Cardiac muscle cell (in vitro differentiated cells and primary cell): ENCODE measurements around the gene FNIP1. TPM values are rescaled to one million over a fixed set of nuclear protein-coding genes. Genes with fewer than 3 reads are reported as not detected.

ENCODE experiments used
- DNase-seq, 2 donors: peaks; one replicate each; pipeline versions ENCODE4 v3.0.0 to v3.0.0-alpha.2; 2010 to 2017; ENCODE audit warnings: low read depth in 1 of 2, low spot score in 1 of 2
- H3K27ac ChIP-seq: fragments of 200-600 bp; sonication (generic); 2 replicates; pipeline ENCODE4 v1.5.1; 2016
- H3K27me3 ChIP-seq: fragments of 200-600 bp; sonication (generic); 2 replicates; pipeline ENCODE4 v1.6.0; 2016; ENCODE audit warnings: control low read depth
- H3K36me3 ChIP-seq: fragments of 200-600 bp; sonication (generic); 2 replicates; pipeline ENCODE4 v1.5.1; 2016; ENCODE audit warnings: control low read depth
- H3K4me1 ChIP-seq: fragments of 200-600 bp; sonication (generic); 2 replicates; pipeline ENCODE4 v1.8.1; 2017; ENCODE audit warnings: low read depth, mild to moderate bottlenecking, mixed run types
- H3K4me3 ChIP-seq: fragments of 200-600 bp; sonication (generic); 2 replicates; pipeline ENCODE4 v1.5.1; 2016; ENCODE audit warnings: mild to moderate bottlenecking
- H3K9me3 ChIP-seq: fragments of 200-600 bp; sonication (generic); 2 replicates; pipeline ENCODE4 v1.5.1; 2017; ENCODE audit warnings: low read depth, mild to moderate bottlenecking, control low read depth
- polyA plus RNA-seq: library from polyadenylated mRNA; unstranded; fragments of >200 nt; fragmentation: Nextera tagmentation; extraction: Ambion mirVana; gene quantifications from 2 replicates; pipeline ENCODE4 v1.2.1, GENCODE V29; 2016
- total RNA-seq: library from RNA; depleted of rRNA; stranded (reverse); fragments of >200 nt; gene quantifications from 2 replicates; pipeline ENCODE4 v1.2.3, GENCODE V29; 2016
- TF ChIP-seq, protein P1 (sequence below): IDR thresholded peaks from 2 replicates; pipeline ENCODE4 v1.5.1; 2012; ENCODE audit warnings: low read depth, mild to moderate bottlenecking, low read length

Gene FNIP1
- total and polyA plus RNA-seq, 2 experiments from 2014 or later, result 10.1 to 24.4 TPM

DNA sequence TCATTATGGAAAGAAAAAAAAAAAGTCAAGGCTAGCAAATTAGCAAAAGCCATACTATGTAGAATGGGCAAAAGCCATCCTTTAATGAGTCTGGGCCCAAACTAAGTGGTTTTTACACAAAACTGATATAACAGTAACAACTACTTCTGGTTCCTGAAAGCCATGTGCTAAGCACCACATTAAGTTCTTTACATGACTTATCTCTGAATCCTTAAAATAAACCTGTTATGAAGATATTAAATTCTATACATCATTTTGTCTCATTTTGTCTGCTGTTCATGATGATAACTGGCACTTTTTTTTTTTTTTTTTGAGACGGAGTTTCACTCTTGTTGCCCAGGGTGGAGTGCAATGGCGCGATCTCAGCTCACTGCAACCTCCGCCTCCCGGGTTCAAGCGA is 5.0 kb downstream of the FNIP1 start:
- DNase-seq, result no peak

DNA sequence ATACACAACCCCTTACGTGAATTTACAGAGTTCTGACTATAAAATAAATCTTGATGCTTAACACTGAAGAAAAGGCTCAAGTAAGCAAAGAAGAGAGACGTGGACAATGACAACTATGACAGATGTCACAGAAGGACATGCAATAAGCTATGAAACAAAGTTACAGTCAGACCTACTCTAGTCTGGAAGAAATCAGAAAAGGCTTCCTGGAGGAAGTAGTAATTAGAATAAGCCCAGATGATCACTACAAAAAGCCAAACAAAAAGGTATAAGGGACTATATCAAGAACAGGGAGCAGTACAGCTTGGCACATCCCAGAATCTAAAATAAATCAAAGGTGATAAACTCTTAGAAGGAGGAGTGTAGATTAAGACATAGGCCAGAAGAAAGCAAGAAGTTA is 6.3 kb downstream of the FNIP1 start:
- no peak for DNase-seq
- Histone ChIP-seq H3K4me3 (no peak overlapping the region), H3K27ac (no peak overlapping the region), H3K36me3 (no peaks in the 10 kb centered on the region), H3K4me1 (peaks cover 10% of the 10 kb centered on the region), H3K27me3 (no peaks in the 10 kb centered on the region), H3K9me3 (no peaks in the 10 kb centered on the region)
- TF ChIP-seq, protein P1, sequence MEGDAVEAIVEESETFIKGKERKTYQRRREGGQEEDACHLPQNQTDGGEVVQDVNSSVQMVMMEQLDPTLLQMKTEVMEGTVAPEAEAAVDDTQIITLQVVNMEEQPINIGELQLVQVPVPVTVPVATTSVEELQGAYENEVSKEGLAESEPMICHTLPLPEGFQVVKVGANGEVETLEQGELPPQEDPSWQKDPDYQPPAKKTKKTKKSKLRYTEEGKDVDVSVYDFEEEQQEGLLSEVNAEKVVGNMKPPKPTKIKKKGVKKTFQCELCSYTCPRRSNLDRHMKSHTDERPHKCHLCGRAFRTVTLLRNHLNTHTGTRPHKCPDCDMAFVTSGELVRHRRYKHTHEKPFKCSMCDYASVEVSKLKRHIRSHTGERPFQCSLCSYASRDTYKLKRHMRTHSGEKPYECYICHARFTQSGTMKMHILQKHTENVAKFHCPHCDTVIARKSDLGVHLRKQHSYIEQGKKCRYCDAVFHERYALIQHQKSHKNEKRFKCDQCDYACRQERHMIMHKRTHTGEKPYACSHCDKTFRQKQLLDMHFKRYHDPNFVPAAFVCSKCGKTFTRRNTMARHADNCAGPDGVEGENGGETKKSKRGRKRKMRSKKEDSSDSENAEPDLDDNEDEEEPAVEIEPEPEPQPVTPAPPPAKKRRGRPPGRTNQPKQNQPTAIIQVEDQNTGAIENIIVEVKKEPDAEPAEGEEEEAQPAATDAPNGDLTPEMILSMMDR, result no peak

More for the DNA sequence above, 5.0 kb downstream of the FNIP1 start:
- Histone ChIP-seq H3K4me1 (peaks cover 10% of the 10 kb centered on the region), H3K4me3 (no peak overlapping the region), H3K36me3 (no peaks in the 10 kb centered on the region), H3K9me3 (no peaks in the 10 kb centered on the region), H3K27me3 (no peaks in the 10 kb centered on the region), H3K27ac (no peak overlapping the region)
- TF ChIP-seq, protein P1, result no peak

DNA sequence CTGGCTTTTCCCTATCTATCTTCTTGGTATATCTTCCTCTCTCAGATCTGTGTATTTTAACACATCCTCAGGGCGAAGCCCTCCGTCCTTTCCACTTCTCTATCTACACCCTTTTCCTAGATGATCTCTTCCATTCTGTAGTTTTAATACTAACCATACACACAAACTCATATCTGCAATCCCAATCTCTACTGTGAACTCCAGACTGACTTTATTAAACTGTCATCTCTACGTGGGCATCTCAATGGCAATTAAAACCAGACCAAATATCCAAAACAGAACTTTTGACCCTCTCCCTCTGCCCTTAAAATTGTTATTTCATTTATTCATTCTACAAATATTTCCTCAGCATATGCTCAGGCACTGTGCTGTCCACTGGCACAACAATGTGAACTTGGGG is 7.1 kb downstream of the FNIP1 start:
- no peak overlapping the region for H3K4me3 ChIP-seq
- TF ChIP-seq, protein P1, result no peak
- no peaks in the 10 kb centered on the region for H3K27me3 ChIP-seq
- peaks cover 10% of the 10 kb centered on the region for H3K4me1 ChIP-seq
- no peak overlapping the region for H3K27ac ChIP-seq
- DNase-seq, result no peak
- no peaks in the 10 kb centered on the region for H3K9me3 ChIP-seq
- no peaks in the 10 kb centered on the region for H3K36me3 ChIP-seq

DNA sequence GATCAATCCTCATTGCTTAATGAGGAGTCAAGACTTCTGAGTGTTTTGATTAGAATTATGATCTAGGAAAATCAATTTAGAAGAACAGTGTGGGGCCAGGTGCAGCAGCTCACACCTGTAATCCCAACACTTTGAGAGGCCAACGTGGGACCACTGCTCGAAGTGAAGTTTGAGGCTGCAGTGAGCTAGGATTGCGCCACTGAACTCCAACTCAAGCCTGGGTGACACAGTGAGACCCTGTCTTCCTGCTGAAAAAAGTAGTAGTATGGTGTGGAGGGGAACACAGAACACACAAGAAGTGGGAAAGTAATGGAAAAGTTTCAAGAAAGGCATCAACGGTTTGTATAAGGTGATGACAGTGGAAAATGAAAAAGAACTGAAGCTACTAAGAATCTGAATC is 9.1 kb downstream of the FNIP1 start:
- peaks cover 10% of the 10 kb centered on the region for H3K4me1 ChIP-seq
- TF ChIP-seq, protein P1, result no peak
- H3K27ac ChIP-seq, result no peak overlapping the region
- no peak for DNase-seq
- H3K9me3 ChIP-seq, result no peaks in the 10 kb centered on the region
- H3K36me3 ChIP-seq, result no peaks in the 10 kb centered on the region
- H3K27me3 ChIP-seq, result no peaks in the 10 kb centered on the region
- H3K4me3 ChIP-seq, result no peak overlapping the region

DNA sequence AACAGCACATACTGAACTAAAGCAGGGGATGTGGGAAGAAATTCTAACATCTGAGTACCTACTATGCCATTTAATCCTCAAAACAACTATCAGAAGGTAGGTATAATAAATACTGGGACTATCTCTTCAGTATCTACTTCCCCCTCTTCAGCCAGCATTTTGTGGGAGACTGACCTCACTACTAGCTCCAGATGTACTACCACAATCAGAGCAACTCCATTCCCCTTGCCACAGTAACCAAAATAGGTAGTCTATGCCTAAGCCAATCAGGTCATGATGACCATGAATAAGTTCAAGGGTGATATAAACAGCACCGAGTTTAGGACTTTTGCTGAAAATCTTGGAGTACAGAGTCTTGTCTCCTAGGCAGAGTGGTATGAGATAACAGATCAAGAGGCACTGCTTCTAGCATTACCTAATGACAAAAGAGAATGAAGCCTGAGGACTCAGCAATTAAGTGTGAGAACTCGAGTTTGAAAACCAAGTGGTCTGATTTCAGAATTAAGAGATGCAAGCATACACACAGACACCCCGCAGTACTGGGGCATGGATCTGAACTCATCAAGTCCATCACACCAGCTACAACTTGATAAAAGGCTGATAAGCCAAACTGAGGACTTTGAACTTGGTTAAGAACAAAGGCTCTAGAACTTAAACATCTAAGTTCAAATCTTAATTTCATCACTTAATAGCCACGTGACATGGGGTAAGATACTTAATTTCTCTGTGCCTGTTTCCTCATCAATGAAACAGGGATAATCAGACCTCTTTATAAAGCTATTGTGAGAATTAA is 9.7 kb downstream of the FNIP1 start:
- H3K27ac ChIP-seq, result peak overlapping the region; percentile 34
- no peaks in the 10 kb centered on the region for H3K27me3 ChIP-seq
- H3K4me1 ChIP-seq, result peaks cover 10% of the 10 kb centered on the region
- no peak for DNase-seq
- no peaks in the 10 kb centered on the region for H3K36me3 ChIP-seq
- no peak overlapping the region for H3K4me3 ChIP-seq
- TF ChIP-seq, protein P1, result no peak
- H3K9me3 ChIP-seq, result no peaks in the 10 kb centered on the region
